Fibroblast of lung (primary cell): Measurements from ENCODE around the gene FAM222A. TPM values are rescaled to one million over a fixed set of nuclear protein-coding genes. Genes with fewer than 3 reads are reported as not detected.

Experiments used
- DNase-seq, 2 donors: peaks; one replicate each; pipeline versions ENCODE4 v3.0.0 to v3.0.0-alpha.2; 2010; ENCODE audit warnings: low read depth in 2 of 2
- H2AFZ ChIP-seq: 2 replicates; pipeline ENCODE4 v1.5.1; 2012; ENCODE audit warnings: low read length, control low read depth, inconsistent platforms
- H3K27ac ChIP-seq: 2 replicates; pipeline ENCODE4 v1.5.1; 2011; ENCODE audit warnings: low read length, control low read depth; ENCODE audit not compliant: insufficient read depth
- H3K27me3 ChIP-seq: 2 replicates; pipeline ENCODE4 v1.5.1; 2011; ENCODE audit warnings: mild to moderate bottlenecking, low read length; ENCODE audit not compliant: control insufficient read depth, insufficient read depth
- H3K36me3 ChIP-seq: 2 replicates; pipeline ENCODE4 v1.5.1; 2011; ENCODE audit warnings: low read length; ENCODE audit not compliant: control insufficient read depth, insufficient read depth
- H3K4me1 ChIP-seq: 2 replicates; pipeline ENCODE4 v1.5.1; 2011; ENCODE audit warnings: low read length; ENCODE audit not compliant: control insufficient read depth, insufficient read depth; ENCODE audit errors: extremely low read depth
- H3K4me2 ChIP-seq: 2 replicates; pipeline ENCODE4 v1.5.1; 2011; ENCODE audit warnings: low read length, control low read depth; ENCODE audit not compliant: insufficient read depth; ENCODE audit errors: extremely low read depth
- H3K4me3 ChIP-seq, 4 experiments: fragments of 200-600 bp in 1 of 4; sonication (generic) in 1 of 4; replicated peaks in 1 of 4; 2 replicates each; pipeline ENCODE4 v1.5.1; 2011 to 2016; ENCODE audit warnings: low read length in 4 of 4, low read depth in 3 of 4, mild to moderate bottlenecking in 3 of 4, control low read depth in 2 of 4, inconsistent platforms in 1 of 4, mixed read lengths in 1 of 4; ENCODE audit not compliant: insufficient read depth in 1 of 4; ENCODE audit errors: control extremely low read depth in 1 of 4
- H3K79me2 ChIP-seq: 2 replicates; pipeline ENCODE4 v1.5.1; 2012; ENCODE audit warnings: mild to moderate bottlenecking, low read length, inconsistent platforms; ENCODE audit not compliant: control insufficient read depth, insufficient read depth
- H3K9ac ChIP-seq: 2 replicates; pipeline ENCODE4 v1.5.1; 2011; ENCODE audit warnings: mild to moderate bottlenecking, low read length, control low read depth; ENCODE audit not compliant: insufficient read depth
- H3K9me3 ChIP-seq: 2 replicates; pipeline ENCODE4 v1.5.1; 2012; ENCODE audit warnings: low read depth, low read length; ENCODE audit not compliant: control insufficient read depth, insufficient read depth
- H4K20me1 ChIP-seq: 2 replicates; pipeline ENCODE4 v1.5.1; 2011; ENCODE audit warnings: low read length; ENCODE audit not compliant: control insufficient read depth, insufficient read depth; ENCODE audit errors: extremely low read depth
- CTCF ChIP-seq, 2 donors: IDR thresholded peaks in 1 of 2; conservative IDR thresholded peaks in 1 of 2; 1 replicate in 1 of 2; 2 replicates in 1 of 2; pipeline ENCODE4 v1.5.1; 2011 to 2012; ENCODE audit warnings: low read length in 2 of 2, control low read depth in 1 of 2, inconsistent platforms in 1 of 2, low read depth in 1 of 2, mild to moderate bottlenecking in 1 of 2
- EZH2 ChIP-seq: IDR thresholded peaks from 2 replicates; pipeline ENCODE4 v1.5.1; 2012; ENCODE audit warnings: low read length, control low read depth, mild to moderate bottlenecking; ENCODE audit errors: missing control alignments
- polyA plus RNA-seq, 2 donors: library from polyadenylated mRNA; depleted of rRNA in 1 of 2; stranded (reverse) in 1 of 2; unstranded in 1 of 2; fragments of >200 nt; gene quantifications; 2 replicates each; pipeline ENCODE4 v1.2.1, GENCODE V29; 2011 to 2012; ENCODE audit warnings: missing spikeins in 1 of 2
- total RNA-seq: library from RNA; depleted of rRNA; stranded (reverse); fragments of >200 nt; gene quantifications from 2 replicates; pipeline ENCODE4 v1.2.1, GENCODE V29; 2014

Gene FAM222A
- total and polyA plus RNA-seq, 2 donors (not counting 1 experiment from before 2014, with no cell fraction given), result 0.05 TPM; not detected in 1

- no peak overlapping the region for H3K27ac ChIP-seq
- no peak for DNase-seq
- no peaks in the 10 kb centered on the region for H3K79me2 ChIP-seq
Measured at GRCh38 chr12:109670731-109671130, 42.9 kb upstream of the FAM222A start.

GRCh38 chr12:109671502-109671901 is 42.1 kb upstream of the FAM222A start:
- H2AFZ ChIP-seq, result no peak overlapping the region
- H3K27ac ChIP-seq, result no peak overlapping the region
- no peak overlapping the region for H3K4me2 ChIP-seq
- H3K4me1 ChIP-seq, result no peaks in the 10 kb centered on the region
- no peaks in the 10 kb centered on the region for H3K36me3 ChIP-seq
- no peak for DNase-seq
- no peaks in the 10 kb centered on the region for H3K27me3 ChIP-seq
- no peak overlapping the region for H3K9ac ChIP-seq
- no peaks in the 10 kb centered on the region for H3K9me3 ChIP-seq
- H3K4me3 ChIP-seq, result no peak overlapping the region
- H3K79me2 ChIP-seq, result no peaks in the 10 kb centered on the region
- no peaks in the 10 kb centered on the region for H4K20me1 ChIP-seq
- TF ChIP-seq CTCF (conservative IDR thresholded peaks at IDR 0.05 in 1 of 2, IDR thresholded peaks at IDR 0.05 in 1 of 2; ENCODE audit: low read depth in 1 of 2, low read length in 2 of 2), result no peak
- no peak for TF ChIP-seq EZH2

More at GRCh38 chr12:109670731-109671130, 42.9 kb upstream of the FAM222A start:
- no peaks in the 10 kb centered on the region for H3K9me3 ChIP-seq
- H3K4me1 ChIP-seq, result no peaks in the 10 kb centered on the region
- no peak overlapping the region for H3K4me3 ChIP-seq
- no peak overlapping the region for H3K9ac ChIP-seq
- no peaks in the 10 kb centered on the region for H4K20me1 ChIP-seq
- H2AFZ ChIP-seq, result no peak overlapping the region
- H3K27me3 ChIP-seq, result no peaks in the 10 kb centered on the region
- no peak for TF ChIP-seq EZH2
- no peak for TF ChIP-seq CTCF (conservative IDR thresholded peaks at IDR 0.05 in 1 of 2, IDR thresholded peaks at IDR 0.05 in 1 of 2; ENCODE audit: low read depth in 1 of 2, low read length in 2 of 2)
- H3K36me3 ChIP-seq, result no peaks in the 10 kb centered on the region
- H3K4me2 ChIP-seq, result no peak overlapping the region

- H3K27ac ChIP-seq, result no peak overlapping the region
- H3K79me2 ChIP-seq, result no peaks in the 10 kb centered on the region
- H3K9me3 ChIP-seq, result no peaks in the 10 kb centered on the region
- H3K4me3 ChIP-seq, result no peak overlapping the region
- DNase-seq, result no peak
- peaks cover 4% of the 10 kb centered on the region for H3K27me3 ChIP-seq
- H3K36me3 ChIP-seq, result no peaks in the 10 kb centered on the region
- no peaks in the 10 kb centered on the region for H4K20me1 ChIP-seq
- no peak overlapping the region for H3K4me2 ChIP-seq
- H3K9ac ChIP-seq, result no peak overlapping the region
- H2AFZ ChIP-seq, result no peak overlapping the region
- no peaks in the 10 kb centered on the region for H3K4me1 ChIP-seq
- no peak for TF ChIP-seq CTCF (conservative IDR thresholded peaks at IDR 0.05 in 1 of 2, IDR thresholded peaks at IDR 0.05 in 1 of 2; ENCODE audit: low read depth in 1 of 2, low read length in 2 of 2)
- TF ChIP-seq EZH2, result no peak
Measured at GRCh38 chr12:109673379-109673778, 40.2 kb upstream of the FAM222A start.
